GM19193 (cell line): Measurements from ENCODE around the gene ZFP36.

Source experiments
- POLR2A ChIP-seq: IDR thresholded peaks from 4 replicates; pipeline ENCODE4 v1.6.1; 2011; ENCODE audit not compliant: insufficient read depth, insufficient read length; ENCODE audit errors: extremely low read depth

The ZFP36 gene

GRCh38 chr19:39434123-39435076 is 27.8 kb downstream of the ZFP36 start:
- TF ChIP-seq POLR2A = no peak

GRCh38 chr19:39435499-39436349 is 29.1 kb downstream of the ZFP36 start, which contains the start of gene RPS16:
Gene RPS16, minus strand, starts transcription at chr19:39435949. Its CDS starts 54 bp downstream, at chr19:39435895.
- TF ChIP-seq POLR2A = peak; percentile 99

- no peak for TF ChIP-seq POLR2A
These were observed 29.7 kb downstream of the ZFP36 start for GRCh38 chr19:39436350-39436716.

GRCh38 chr19:39438270-39438934 is 31.8 kb downstream of the ZFP36 start:
- no peak for TF ChIP-seq POLR2A

GRCh38 chr19:39444598-39445195 is 38.0 kb downstream of the ZFP36 start:
- no peak for TF ChIP-seq POLR2A

- peak; percentile 94 for TF ChIP-seq POLR2A
These were observed 38.8 kb downstream of the ZFP36 start, which contains the start of gene SUPT5H for GRCh38 chr19:39445196-39446111. Gene SUPT5H, plus strand, starts transcription at chr19:39445582. Its CDS starts 309 bp downstream, at chr19:39445891.

- no peak for TF ChIP-seq POLR2A
These were observed 39.9 kb downstream of the ZFP36 start for GRCh38 chr19:39446365-39447084.

GRCh38 chr19:39448271-39448670 is 41.6 kb downstream of the ZFP36 start:
- no peak for TF ChIP-seq POLR2A

GRCh38 chr19:39449116-39449797 is 42.6 kb downstream of the ZFP36 start:
- TF ChIP-seq POLR2A = no peak
